Mesenchymal stem cell (in vitro differentiated cells and primary cell): ENCODE measurements around the gene CHD9.
"Not testable (repeated sequence)": the region's sequence is repeated elsewhere in the genome, so short reads cannot be mapped to it uniquely, and the experiment has no call there.

Experiments used
- DNase-seq: peaks from one replicate; pipeline ENCODE4 v3.0.0-alpha.2; 2013
- H2AFZ ChIP-seq: one replicate; pipeline ENCODE4 v1.6.1; 2013; ENCODE audit warnings: low read depth, mild to moderate bottlenecking, control low read depth, inconsistent platforms, low read length, moderate library complexity
- H2AK5ac ChIP-seq: 2 replicates; pipeline ENCODE4 v1.6.1; 2013; ENCODE audit warnings: low read length, moderate library complexity, mild to moderate bottlenecking, inconsistent platforms; ENCODE audit not compliant: severe bottlenecking
- H2BK120ac ChIP-seq: one replicate; pipeline ENCODE4 v1.6.1; 2013; ENCODE audit warnings: low read depth, mild to moderate bottlenecking, inconsistent platforms, low read length, moderate library complexity
- H2BK12ac ChIP-seq, 2 experiments: one replicate each; pipeline ENCODE4 v1.6.1; 2013; ENCODE audit warnings: inconsistent platforms in 2 of 2, low read length in 2 of 2, mild to moderate bottlenecking in 2 of 2, moderate library complexity in 2 of 2, control low read depth in 1 of 2
- H2BK15ac ChIP-seq: one replicate; pipeline ENCODE4 v1.6.1; 2013; ENCODE audit warnings: mild to moderate bottlenecking, low read depth, inconsistent platforms; ENCODE audit not compliant: poor library complexity, severe bottlenecking
- H2BK5ac ChIP-seq: 2 replicates; pipeline ENCODE4 v1.6.1; 2013; ENCODE audit warnings: low read depth, mild to moderate bottlenecking, low read length, control low read depth, inconsistent platforms; ENCODE audit not compliant: poor library complexity, severe bottlenecking
- H3K14ac ChIP-seq, 2 experiments: one replicate each; pipeline ENCODE4 v1.6.1; 2013; ENCODE audit warnings: inconsistent platforms in 2 of 2, low read length in 2 of 2, control low read depth in 1 of 2, mild to moderate bottlenecking in 1 of 2, moderate library complexity in 1 of 2
- H3K18ac ChIP-seq, 2 experiments: one replicate each; pipeline ENCODE4 v1.6.1; 2013; ENCODE audit warnings: inconsistent platforms in 2 of 2, low read length in 2 of 2, control low read depth in 1 of 2, low read depth in 1 of 2, mild to moderate bottlenecking in 1 of 2
- H3K23ac ChIP-seq, 2 experiments: one replicate each; pipeline ENCODE4 v1.6.1; 2013; ENCODE audit warnings: inconsistent platforms in 2 of 2, low read length in 2 of 2, mild to moderate bottlenecking in 2 of 2, moderate library complexity in 2 of 2, control low read depth in 1 of 2
- H3K27ac ChIP-seq: 2 replicates; pipeline ENCODE4 v1.5.1; 2013; ENCODE audit warnings: mild to moderate bottlenecking, moderate library complexity, low read length, control low read depth, inconsistent platforms; ENCODE audit not compliant: poor library complexity, severe bottlenecking
- H3K27me3 ChIP-seq, 2 experiments: 2 replicates each; pipeline versions ENCODE4 v1.6.1 to v1.7.0; 2013; ENCODE audit warnings: low read length in 2 of 2, mild to moderate bottlenecking in 2 of 2, moderate library complexity in 2 of 2, control low read depth in 1 of 2, inconsistent platforms in 1 of 2; ENCODE audit not compliant: control insufficient read depth in 1 of 2, insufficient read depth in 1 of 2
- H3K36me3 ChIP-seq, 2 experiments: 2 replicates each; pipeline versions ENCODE4 v1.6.1 to v1.7.0; 2013; ENCODE audit warnings: low read length in 2 of 2, control low read depth in 1 of 2, inconsistent platforms in 1 of 2, low read depth in 1 of 2, mild to moderate bottlenecking in 1 of 2; ENCODE audit not compliant: insufficient read depth in 2 of 2, control insufficient read depth in 1 of 2
- H3K4ac ChIP-seq, 2 experiments: one replicate each; pipeline ENCODE4 v1.6.1; 2013; ENCODE audit warnings: inconsistent platforms in 2 of 2, low read length in 2 of 2, mild to moderate bottlenecking in 2 of 2, moderate library complexity in 2 of 2, control low read depth in 1 of 2, low read depth in 1 of 2
- H3K4me1 ChIP-seq: 2 replicates; pipeline ENCODE4 v1.6.1; 2013; ENCODE audit warnings: low read depth, low read length, control low read depth; ENCODE audit not compliant: control insufficient read depth, insufficient read depth
- H3K4me2 ChIP-seq: 2 replicates; pipeline ENCODE4 v1.6.1; 2013; ENCODE audit warnings: low read length, mild to moderate bottlenecking, inconsistent platforms; ENCODE audit not compliant: poor library complexity, severe bottlenecking
- H3K4me3 ChIP-seq, 2 experiments: 2 replicates each; pipeline versions ENCODE4 v1.5.1 to v1.7.0; 2013; ENCODE audit warnings: low read length in 2 of 2, mild to moderate bottlenecking in 2 of 2, control low read depth in 1 of 2, low read depth in 1 of 2; ENCODE audit not compliant: insufficient read depth in 1 of 2
- H3K79me1 ChIP-seq: replicated peaks from 2 replicates; pipeline ENCODE4 v1.6.1; 2013; ENCODE audit warnings: mild to moderate bottlenecking, control low read depth, low read length, inconsistent platforms; ENCODE audit not compliant: poor library complexity, severe bottlenecking
- H3K9ac ChIP-seq: 2 replicates; pipeline ENCODE4 v1.7.0; 2013; ENCODE audit warnings: mild to moderate bottlenecking, low read length, moderate library complexity
- H3K9me3 ChIP-seq: 2 replicates; pipeline ENCODE4 v1.7.0; 2013; ENCODE audit warnings: mild to moderate bottlenecking, low read length; ENCODE audit not compliant: control insufficient read depth
- H4K8ac ChIP-seq: one replicate; pipeline ENCODE4 v1.6.1; 2013; ENCODE audit warnings: inconsistent platforms, mild to moderate bottlenecking, low read length, moderate library complexity
- H4K91ac ChIP-seq: one replicate; pipeline ENCODE4 v1.6.1; 2013; ENCODE audit warnings: mild to moderate bottlenecking, low read length, inconsistent platforms
- WGBS: methylation state at CpG from one replicate; pipeline ENCODE4 v1.1.7; 2013; ENCODE audit warnings: mixed read lengths; 5-methylcytosine and 5-hydroxymethylcytosine counted together

The CHD9 gene

GRCh38 chr16:53034306-53034705 is 20.5 kb upstream of the CHD9 start:
- peaks cover 10% of the 10 kb centered on the region for H3K9me3 ChIP-seq
- H2BK12ac ChIP-seq, result no peak overlapping the region
- H2BK5ac ChIP-seq, result no peak overlapping the region
- no peak overlapping the region for H2AK5ac ChIP-seq
- no peak overlapping the region for H4K91ac ChIP-seq
- no peak overlapping the region for H3K14ac ChIP-seq
- H3K4ac ChIP-seq, result no peak overlapping the region
- peaks cover 3% of the 10 kb centered on the region for H3K79me1 ChIP-seq
- H2AFZ ChIP-seq, result no peak overlapping the region
- H3K27ac ChIP-seq, result no peak overlapping the region
- no peak overlapping the region for H3K4me2 ChIP-seq
- no peak overlapping the region for H3K9ac ChIP-seq
- no peak overlapping the region for H3K18ac ChIP-seq
- peaks cover 2% of the 10 kb centered on the region for H3K4me1 ChIP-seq
- no peak overlapping the region for H3K23ac ChIP-seq
- H3K4me3 ChIP-seq, result no peak overlapping the region
- DNase-seq, result no peak
- no peak overlapping the region for H2BK15ac ChIP-seq
- no peak overlapping the region for H4K8ac ChIP-seq
- no peaks in the 10 kb centered on the region for H3K36me3 ChIP-seq
- H2BK120ac ChIP-seq, result no peak overlapping the region
- no peaks in the 10 kb centered on the region for H3K27me3 ChIP-seq
- 76% methylated on average over 4 of the region's 6 CpGs for WGBS

GRCh38 chr16:53035176-53035942 is 19.4 kb upstream of the CHD9 start:
- Histone ChIP-seq H4K8ac (no peak overlapping the region), H3K27me3 (no peaks in the 10 kb centered on the region), H2BK15ac (no peak overlapping the region), H3K4ac (no peak overlapping the region), H4K91ac (no peak overlapping the region), H3K27ac (no peak overlapping the region), H2BK12ac (no peak overlapping the region), H3K9me3 (peaks cover 10% of the 10 kb centered on the region), H3K9ac (no peak overlapping the region), H2AK5ac (no peak overlapping the region), H3K4me1 (peaks cover 3% of the 10 kb centered on the region), H3K79me1 (peaks cover 7% of the 10 kb centered on the region), H2BK5ac (no peak overlapping the region), H2BK120ac (no peak overlapping the region), H3K4me3 (no peak overlapping the region), H3K4me2 (no peak overlapping the region), H3K18ac (no peak overlapping the region), H3K14ac (no peak overlapping the region), H3K23ac (no peak overlapping the region), H3K36me3 (no peaks in the 10 kb centered on the region), H2AFZ (no peak overlapping the region)
- no peak for DNase-seq
- 89% methylated on average over 3 of the region's 3 CpGs for WGBS

- 95% methylated on average over 6 of the region's 6 CpGs for WGBS
- no peak overlapping the region for H3K27ac ChIP-seq
- no peaks in the 10 kb centered on the region for H3K36me3 ChIP-seq
- H2BK12ac ChIP-seq, result no peak overlapping the region
- H4K8ac ChIP-seq, result no peak overlapping the region
- H3K27me3 ChIP-seq, result no peaks in the 10 kb centered on the region
- H2AFZ ChIP-seq, result no peak overlapping the region
- H3K23ac ChIP-seq, result no peak overlapping the region
- DNase-seq, result no peak
- H4K91ac ChIP-seq, result no peak overlapping the region
- H2AK5ac ChIP-seq, result peak overlapping the region; percentile 57
- H3K4me1 ChIP-seq, result peaks cover 3% of the 10 kb centered on the region
- H3K4me3 ChIP-seq, result no peak overlapping the region
- H3K4me2 ChIP-seq, result no peak overlapping the region
- H2BK5ac ChIP-seq, result no peak overlapping the region
- H2BK15ac ChIP-seq, result no peak overlapping the region
- H3K18ac ChIP-seq, result no peak overlapping the region
- no peak overlapping the region for H3K14ac ChIP-seq
- H3K9me3 ChIP-seq, result peaks cover 10% of the 10 kb centered on the region
- no peak overlapping the region for H3K9ac ChIP-seq
- H3K79me1 ChIP-seq, result peaks cover 7% of the 10 kb centered on the region
- no peak overlapping the region for H2BK120ac ChIP-seq
- H3K4ac ChIP-seq, result no peak overlapping the region
Measured at GRCh38 chr16:53036066-53036465, 18.7 kb upstream of the CHD9 start.

DNA sequence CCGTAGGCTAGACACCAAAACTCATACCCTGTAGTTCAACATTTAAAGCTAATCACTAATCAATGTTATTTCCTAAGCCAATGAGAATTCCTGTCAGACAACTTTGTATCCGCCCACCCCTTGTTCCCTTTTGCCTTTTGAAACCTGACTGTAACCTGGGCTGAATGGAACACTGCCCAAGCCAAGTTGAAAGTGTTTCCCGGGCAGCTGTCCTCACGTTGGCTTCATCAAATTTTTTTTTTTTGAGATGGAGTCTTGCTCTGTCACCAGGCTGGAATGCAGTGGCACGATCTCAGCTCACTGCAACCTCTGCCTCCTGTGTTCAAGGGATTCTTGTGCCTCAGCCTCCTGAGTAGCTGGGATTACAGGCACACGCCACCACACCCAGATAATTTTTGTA is 18.1 kb upstream of the CHD9 start:
- 72% methylated on average over 5 of the region's 6 CpGs for WGBS
- H3K4ac ChIP-seq, H4K91ac ChIP-seq, H3K4me1 ChIP-seq, H3K9ac ChIP-seq, H3K27me3 ChIP-seq, H3K36me3 ChIP-seq, DNase-seq, H2AFZ ChIP-seq, H3K14ac ChIP-seq, H3K23ac ChIP-seq, H3K79me1 ChIP-seq, H2BK120ac ChIP-seq, H3K18ac ChIP-seq, H4K8ac ChIP-seq, H3K9me3 ChIP-seq, H3K4me2 ChIP-seq, H2BK5ac ChIP-seq, H2BK12ac ChIP-seq, H3K4me3 ChIP-seq, H2BK15ac ChIP-seq, H3K27ac ChIP-seq: not testable (repeated sequence)
- H2AK5ac ChIP-seq, result peak overlapping the region; percentile 75
